HT1080 (cell line): Measurements from ENCODE around the gene RABGGTB. TPM values are rescaled to one million over a fixed set of nuclear protein-coding genes. Genes with fewer than 3 reads are reported as not detected.
"Not testable (repeated sequence)": the region's sequence is repeated elsewhere in the genome, so short reads cannot be mapped to it uniquely, and the experiment has no call there.

Source experiments
- DNase-seq: peaks from one replicate; pipeline ENCODE4 v3.0.0-alpha.2; 2015; ENCODE audit warnings: low read depth
- polyA plus RNA-seq, 2 experiments: library from polyadenylated mRNA; depleted of rRNA; stranded (reverse); fragments of >200 nt; gene quantifications; 2 replicates each; pipeline ENCODE4 v1.2.3, GENCODE V29; 2015
- total RNA-seq: library from RNA; depleted of rRNA; stranded (reverse); fragments of >200 nt; shearing (Covaris generic); gene quantifications from 2 replicates; pipeline ENCODE4 v1.2.3, GENCODE V29; 2014; rRNA removed

Gene RABGGTB
- total RNA-seq = 135 and 136 TPM in 2 replicates
- 169 and 173 TPM in 2 replicates for polyA plus RNA-seq (2015; cell fraction: cytosol; rRNA removed)
- polyA plus RNA-seq (2015; cell fraction: nucleus; rRNA removed) = 623 and 723 TPM in 2 replicates

DNA sequence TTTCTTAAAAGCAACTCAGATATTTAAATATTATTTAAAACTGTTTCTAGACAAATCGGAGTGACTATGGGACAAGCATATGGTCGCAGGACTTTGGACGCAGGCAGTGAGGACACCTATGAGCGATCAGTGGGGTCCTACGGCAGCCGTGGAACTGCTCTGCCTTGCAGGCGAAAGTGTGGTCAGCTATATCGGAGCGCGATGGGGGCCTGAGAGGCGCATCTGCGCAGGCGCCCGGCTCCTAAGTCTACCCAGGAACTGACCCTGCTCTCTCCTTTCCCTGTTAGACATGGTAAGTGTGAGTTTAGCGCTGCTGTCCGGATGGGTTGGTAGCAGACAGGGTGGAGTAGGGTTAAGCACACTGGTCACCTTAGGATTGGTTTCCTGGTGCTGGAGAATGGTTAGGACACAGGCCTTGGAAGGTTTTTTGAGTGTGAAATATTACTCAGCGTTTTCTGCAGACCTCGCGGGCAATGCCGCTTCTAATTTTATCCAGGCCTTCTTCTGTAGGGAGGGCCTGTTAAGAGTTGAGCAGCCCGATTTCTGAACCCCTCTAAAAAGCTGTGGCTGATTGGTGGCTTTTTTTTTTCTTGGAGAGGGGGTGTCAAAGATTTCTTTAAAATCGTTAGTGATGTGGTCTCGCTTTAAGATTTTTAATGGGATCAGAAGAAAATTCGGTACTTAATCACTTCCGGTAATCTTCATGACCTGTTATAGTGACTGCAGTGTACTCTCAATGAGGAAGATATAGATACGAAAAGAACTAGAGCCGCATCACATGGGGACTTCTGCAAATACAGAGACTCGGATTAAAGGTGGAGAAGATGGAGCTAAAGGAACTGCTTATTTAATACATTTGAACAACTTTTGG is at the start of gene RABGGTB:
RABGGTB (plus strand) TSS at position 274 of the 871 bp plus-strand sequence; CDS start at position 290, 16 bp downstream.
- peak; percentile 92 for DNase-seq

DNA sequence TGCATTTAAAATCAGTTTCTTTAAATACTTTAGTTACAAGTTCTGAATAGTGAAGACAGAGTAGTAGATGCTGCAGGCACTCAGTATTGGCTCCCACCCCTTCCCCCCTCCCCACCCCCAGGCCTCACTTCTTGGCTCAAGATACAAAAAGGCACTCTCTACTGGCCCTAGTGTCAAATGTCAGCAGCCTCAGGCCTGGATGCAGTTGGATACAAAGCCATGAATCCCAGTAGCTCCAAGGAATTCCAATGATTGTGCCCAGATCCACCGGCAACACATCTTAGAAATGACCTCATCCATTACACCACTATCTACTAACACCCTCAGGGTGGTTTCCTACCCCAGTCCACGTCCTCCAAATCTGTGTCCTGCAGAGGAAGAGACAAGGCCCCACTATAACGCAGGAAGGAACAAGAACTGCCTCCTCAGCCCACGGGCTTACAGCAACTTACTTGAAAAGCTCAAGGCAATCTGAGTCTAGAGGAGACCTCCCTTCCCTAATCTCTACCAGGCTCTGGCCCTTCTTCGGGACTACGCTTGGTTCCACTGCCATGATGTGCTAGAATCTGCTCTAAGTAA is 43.9 kb upstream of the RABGGTB start:
- no peak for DNase-seq

DNA sequence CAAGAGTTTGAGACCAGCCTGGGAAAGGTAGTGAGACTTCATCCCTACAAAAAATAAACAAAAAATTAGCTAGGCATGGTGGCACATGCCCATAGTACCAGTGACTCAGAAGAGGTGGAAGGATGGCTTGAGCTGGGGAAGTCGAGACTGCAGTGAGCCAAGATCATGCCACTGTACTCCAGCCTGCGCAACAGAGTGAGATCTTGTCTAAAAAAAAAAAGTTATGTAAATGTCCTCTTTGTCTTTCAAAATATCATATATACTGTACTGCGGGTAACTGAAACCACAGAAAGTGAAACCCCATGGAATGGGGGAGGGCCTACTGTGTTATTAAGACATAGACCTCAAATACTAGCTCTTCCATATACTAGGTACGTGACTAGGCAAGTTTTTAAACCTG is 40.8 kb upstream of the RABGGTB start:
- no peak for DNase-seq

DNA sequence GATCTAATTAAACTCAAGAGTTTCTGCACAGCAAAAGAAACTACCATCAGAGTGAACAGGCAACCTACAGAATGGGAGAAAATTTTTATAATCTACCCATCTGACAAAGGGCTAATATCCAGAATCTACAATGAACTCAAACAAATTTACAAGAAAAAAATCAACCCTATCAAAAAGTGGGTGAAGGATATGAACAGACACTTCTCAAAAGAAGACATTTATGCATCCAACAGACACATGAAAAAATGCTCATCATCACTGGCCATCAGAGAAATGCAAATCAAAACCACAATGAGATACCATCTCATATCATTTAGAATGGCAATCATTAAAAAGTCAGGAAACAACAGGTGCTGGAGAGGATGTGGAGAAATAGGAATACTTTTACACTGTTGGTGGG is 28.8 kb upstream of the RABGGTB start:
- not testable (repeated sequence) for DNase-seq

DNA sequence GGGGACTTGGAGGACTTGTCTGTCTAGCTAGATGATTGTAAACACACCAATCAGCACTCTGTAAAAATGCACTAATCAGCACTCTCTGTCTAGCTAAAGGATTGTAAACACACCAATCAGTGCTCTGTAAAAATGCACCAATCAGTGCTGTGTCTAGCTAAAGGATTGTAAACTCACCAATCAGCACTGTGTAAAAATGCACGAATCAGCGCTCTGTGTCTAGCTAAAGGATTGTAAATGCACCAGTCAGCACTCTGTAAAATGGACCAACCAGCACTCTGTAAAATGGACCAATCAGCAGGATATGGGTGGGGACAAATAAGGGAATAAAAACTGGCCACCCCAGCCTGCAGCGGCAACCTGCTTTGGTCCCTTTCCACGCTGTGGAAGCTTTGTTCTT is 27.5 kb upstream of the RABGGTB start:
- DNase-seq = not testable (repeated sequence)

DNA sequence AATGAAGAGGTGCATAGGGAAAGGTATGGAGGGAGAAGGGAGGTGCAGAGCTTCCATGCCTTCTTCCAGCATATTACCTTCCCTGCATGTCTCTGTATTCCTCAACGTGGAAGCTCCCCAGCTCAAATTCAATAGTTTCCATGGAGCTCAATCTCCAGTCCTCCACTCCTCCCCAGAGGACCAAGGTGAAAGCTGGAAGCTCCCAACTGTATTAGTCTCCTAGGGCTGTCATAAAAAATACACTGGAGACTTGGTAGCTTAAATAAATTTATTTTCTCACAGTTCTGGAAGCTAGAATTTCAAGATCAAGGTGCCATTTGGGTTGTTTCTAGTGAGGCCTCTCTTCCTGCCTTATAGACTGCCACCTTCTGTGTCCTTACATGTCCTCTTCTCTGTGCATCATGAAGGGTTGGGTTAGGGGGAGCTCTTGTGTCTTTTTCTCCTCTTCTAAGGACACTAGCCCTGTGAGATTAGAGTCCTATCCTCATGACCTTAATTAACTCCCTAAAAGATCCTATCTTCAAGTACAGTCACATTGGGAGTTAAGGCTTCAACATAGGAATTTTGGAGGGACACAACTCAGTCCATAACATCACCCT is 21.9 kb upstream of the RABGGTB start:
- DNase-seq = no peak

DNA sequence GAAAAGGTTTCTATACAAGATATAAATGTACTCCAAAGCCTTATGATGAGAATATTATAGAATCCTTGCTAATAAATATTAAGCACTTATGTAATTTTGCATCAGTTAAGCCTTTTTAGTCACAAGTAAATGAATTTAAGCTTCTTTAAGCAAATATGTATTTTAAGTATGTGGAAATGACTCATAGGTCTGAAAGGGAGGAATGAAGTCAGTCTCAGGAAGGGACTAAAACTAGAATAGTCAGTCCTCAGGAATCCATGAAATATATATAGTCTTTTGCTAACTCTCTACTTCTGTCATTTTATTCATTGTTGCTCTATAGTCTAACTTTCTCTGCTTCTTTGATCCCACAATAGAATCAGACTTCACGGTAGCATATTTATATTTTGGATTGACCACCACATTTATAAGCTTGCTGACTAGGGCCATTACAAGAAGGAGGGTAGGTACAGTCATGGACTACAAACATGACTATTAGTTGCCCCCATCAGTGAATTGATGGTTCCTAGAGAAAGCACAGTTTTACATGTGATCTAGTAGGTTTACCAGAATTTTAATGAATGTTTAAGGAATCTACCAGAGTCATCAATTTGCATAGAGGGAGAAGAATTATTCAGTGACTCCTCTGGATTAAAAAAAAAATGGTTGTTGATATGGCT is 20.2 kb upstream of the RABGGTB start:
- DNase-seq = peak; percentile 80

DNA sequence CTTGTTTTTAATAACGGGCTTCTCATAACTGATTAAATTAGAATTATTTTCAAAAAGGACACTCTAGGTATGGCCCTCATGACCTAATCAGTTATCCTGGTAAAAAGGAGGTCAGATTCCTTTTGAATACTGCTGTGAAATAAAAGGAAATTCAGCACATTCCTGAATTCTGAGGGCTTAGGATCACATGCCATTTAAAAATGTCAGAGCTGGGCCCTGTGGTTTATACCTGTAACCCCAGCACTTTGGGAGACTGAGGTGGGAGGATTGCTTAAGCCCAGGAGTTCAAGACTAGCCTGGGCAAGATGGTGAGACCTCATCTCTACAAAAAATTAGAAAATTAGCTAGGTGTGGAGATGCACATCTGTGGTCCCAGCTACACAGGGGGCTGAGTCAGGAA is 18.0 kb upstream of the RABGGTB start:
- DNase-seq = no peak

DNA sequence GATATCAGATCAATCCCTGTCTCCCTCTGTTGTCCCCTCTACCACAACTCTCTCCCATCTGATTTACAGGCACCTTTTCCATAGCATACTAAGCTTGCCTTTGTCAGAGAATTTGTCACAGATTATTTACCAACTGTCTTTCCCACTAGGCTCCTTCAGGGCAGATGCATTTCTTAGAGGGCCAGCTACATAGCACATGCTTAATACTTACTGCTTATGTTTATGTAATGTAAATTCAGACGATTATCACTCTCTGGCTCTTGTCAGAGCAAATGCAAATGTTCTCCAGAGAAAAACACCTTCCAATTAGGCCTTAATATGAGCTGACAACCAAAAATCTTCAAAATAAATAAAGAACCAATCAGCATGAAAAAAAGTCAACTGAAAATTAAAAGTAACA is 15.3 kb upstream of the RABGGTB start:
- no peak for DNase-seq

DNA sequence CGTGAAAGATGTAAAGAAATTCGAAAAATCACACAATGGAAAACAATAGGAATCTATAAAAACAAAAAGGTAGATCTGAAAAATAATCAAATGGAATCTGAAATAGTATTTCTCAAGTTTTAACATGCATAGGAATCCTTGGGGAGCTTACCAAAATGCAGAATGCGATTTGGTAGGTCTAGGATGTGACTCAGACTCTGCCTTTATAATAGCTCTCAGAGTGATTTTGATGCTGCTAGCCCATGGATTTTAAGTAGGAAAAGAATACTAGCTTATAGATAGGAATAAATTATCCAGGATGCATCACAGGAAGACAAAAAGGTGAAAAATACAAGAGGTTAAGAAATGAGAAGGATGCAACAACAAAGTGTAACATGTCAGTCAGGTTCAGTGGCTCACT is 14.1 kb upstream of the RABGGTB start:
- DNase-seq = no peak

DNA sequence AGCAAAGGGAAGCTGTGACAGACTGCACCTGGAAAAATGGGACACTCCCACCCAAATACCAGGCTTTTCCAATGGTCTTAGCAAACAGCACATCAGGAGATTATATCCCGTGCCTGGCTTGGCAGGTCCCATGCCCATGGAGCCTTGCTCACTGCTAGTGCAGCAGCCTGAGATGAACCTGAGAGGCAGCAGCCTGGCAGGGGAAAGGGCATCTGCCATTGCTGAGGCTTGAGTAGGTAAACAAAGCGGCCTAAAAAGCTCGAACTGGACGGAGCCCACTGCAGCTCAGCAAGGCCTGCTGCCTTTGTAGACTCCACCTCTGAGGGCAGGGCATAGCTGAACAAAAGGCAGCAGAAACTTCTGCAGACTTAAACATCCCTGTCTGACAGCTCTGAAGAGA is 8.2 kb upstream of the RABGGTB start:
- DNase-seq = not testable (repeated sequence)

DNA sequence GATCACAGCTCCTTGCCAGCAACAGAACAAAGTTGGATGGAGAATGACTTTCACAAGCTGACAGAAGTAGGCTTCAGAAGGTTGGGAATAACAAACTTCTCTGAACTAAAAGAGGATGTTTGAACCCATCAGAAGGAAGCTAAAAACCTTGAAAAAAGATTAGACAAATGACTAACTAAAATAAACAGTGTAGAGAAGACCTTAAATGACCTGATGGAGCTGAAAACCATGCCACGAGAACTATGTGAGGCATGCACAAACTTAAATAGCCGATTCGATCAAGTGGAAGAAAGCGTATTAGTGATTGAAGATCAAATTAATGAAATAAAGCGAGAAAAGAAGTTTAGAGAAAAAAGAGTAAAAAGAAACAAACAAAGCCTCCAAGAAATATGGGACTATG is 7.4 kb upstream of the RABGGTB start:
- not testable (repeated sequence) for DNase-seq

DNA sequence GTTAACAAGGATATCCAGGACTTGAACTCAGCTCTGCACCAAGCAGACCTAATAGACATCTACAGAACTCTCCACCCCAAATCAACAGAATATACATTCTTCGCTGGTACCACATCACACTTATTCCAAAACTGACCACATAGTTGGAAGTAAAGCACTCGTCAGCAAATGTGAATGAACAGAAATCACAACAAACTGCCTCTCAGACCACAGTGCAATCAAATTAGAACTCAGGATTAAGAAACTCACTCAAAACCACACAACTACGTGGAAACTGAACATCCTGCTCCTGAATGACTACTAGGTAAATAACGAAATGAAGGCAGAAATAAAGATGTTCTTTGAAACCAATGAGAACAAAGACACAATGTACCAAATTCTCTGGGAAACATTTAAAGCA is 5.9 kb upstream of the RABGGTB start:
- not testable (repeated sequence) for DNase-seq

DNA sequence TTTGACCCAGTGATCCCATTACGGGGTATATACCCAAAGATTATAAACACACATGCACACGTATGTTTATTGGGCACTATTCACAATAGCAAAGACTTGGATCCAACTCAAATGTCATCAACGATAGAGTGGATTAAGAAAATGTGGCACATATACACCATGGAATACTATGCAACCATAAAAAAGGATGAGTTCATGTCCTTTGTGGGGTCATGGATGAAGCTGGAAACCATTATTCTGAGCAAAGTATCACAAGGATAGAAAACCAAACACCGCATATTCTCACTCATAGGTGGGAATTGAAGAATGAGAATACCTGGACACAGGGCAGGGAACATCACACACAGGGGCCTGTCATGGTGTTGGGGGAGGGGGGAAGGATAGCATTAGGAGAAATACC is 2.1 kb upstream of the RABGGTB start:
- not testable (repeated sequence) for DNase-seq

DNA sequence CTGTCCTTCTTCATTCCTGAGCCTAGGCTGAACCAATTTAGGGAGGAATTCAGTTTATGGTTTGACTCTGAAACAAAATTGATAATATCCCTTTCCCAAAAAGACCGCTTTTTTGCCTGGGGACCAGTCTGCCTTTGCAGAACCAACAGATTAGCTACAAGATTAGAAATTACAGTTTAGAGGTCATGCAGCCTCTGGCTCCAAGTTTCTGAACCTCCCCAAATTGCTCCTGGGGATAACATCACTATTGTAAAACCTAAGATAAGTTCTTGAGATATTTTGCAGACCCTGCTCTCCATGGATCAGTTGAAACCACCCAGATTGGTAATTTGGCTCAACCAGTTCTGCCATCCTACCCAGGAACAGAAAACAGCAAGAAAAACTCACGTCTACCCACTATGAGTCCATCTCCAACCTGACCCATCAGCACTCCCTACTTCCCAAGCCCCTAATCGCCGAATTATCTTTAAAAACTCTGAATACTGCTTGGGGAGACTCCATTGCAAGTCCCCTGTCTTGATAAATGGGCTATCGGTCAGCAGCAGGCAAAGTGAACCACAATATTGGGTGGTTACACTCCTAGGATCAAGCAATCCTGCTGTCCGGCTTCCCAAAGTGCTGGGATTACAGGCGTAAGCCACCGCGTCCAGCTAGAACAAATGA is 605 bp upstream of the RABGGTB start:
- no peak for DNase-seq

DNA sequence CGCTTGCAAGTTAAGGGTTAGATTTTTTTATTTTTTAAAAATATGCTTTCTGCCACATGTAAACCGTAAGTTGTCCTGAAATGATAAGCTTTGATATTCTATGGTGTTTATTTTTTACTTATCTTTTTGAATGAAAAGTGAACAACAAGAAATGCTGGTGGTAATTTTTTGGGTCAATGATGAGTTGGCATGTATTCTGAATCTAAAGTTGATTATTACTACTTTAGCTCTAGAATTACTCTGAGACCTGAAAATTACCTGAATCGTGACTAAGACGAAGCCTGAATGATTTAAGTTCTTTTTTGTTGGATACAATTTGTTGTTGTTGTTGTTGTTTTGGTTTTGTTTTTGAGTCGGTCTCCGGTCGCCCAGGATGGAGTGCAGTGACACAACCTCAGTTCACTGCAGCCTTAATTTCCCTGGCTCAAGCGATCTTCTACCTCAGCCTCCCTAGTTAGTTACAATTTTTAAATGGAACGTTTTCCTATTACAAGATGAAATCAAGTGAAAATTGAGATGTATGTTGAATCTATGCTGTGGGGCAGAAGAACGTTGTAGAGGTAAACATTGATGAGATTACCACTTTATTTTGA is 941 bp downstream of the RABGGTB start:
- no peak for DNase-seq

DNA sequence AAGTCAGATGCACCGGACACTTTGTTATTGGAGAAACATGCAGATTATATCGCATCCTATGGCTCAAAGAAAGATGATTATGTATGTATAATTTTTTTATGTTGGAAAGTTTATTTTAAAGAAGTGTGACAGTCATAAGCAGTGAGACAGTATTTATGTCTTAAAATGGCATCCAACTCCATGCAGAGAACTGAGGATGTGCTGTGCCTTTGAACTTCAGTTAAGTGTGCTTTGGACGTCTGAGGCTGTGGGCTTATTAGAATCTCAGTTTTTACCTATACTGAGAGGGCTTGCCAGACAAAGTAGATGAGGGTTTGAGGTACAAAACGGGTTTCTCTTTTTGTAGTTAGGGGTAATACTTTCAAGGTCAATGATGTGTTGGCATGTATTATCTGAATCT is 1.5 kb downstream of the RABGGTB start:
- no peak for DNase-seq

DNA sequence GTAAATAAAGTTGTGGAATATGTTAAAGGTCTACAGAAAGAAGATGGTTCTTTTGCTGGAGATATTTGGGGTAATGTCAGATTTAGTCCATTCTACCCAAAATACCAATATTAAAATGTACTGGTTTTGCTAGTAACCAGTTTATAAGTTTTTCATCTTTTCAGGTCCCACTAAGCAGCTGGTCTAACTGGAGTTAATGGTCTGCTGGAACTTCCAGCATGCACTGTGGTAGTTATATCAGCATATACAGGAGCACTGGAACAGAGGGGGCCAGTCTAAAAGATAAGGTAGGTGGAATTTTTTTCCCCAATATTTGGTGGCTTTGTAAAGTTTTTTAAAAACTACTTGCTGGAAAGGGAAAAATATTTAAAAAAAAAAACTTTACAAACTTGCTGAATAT is 3.9 kb downstream of the RABGGTB start:
- DNase-seq = no peak

DNA sequence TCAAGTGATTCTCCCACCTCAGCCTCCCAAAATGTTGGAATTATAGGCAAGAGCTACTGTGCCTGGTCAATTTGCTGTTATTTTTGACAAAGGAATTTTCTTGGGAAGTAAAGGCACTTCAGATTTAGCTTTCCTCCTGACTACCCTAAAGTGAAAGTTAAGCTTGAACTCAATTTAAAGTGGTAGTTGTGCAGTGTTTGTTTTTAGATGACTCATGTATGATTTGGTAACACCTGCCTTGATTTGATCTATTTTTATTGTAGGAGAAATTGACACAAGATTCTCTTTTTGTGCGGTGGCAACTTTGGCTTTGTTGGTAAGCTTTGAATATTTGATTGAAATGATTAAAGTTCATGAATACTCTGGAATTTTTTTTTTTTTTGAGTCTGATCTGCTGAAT is 5.0 kb downstream of the RABGGTB start:
- peak; percentile 55 for DNase-seq

DNA sequence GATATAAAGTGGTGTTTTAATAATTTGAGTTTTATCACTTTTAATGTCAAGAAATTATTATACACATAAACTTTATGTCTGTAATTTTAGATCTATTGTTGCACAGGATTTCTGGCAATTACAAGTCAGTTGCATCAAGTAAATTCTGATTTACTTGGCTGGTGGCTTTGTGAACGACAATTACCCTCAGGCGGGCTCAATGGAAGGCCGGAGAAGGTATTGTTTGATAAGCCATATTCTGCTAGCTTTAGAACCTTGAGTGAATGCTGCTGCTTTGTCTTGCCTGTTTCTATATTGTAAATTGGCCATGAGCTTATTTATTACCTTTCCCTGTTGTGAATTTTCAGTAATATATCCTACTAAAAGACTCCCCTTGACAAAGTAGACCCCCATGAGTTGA is 6.0 kb downstream of the RABGGTB start:
- DNase-seq = no peak

DNA sequence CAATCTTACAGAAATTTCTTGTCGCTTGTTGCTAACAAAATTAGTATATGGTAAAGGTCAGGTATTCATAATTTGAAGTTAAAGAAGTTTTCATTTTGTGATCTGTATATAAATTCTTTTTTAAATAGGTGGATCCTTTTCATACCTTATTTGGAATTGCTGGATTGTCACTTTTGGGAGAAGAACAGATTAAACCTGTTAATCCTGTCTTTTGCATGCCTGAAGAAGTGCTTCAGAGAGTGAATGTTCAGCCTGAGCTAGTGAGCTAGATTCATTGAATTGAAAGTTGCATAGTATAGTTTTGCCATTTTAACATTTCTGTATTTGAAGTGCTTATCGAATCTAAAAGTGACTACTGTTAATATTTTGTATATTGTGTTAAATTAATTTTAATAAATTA is 8.3 kb downstream of the RABGGTB start:
- no peak for DNase-seq
